NCI-H82 treated with DMSO at 0.1 percent for 48 hours (cell line): ENCODE measurements around the gene CUL2.
A peak's percentile ranks its signal among the peaks of the same experiment; 100 is the strongest.
"Not testable (repeated sequence)": the region's sequence is repeated elsewhere in the genome, so short reads cannot be mapped to it uniquely, and the experiment has no call there.

ENCODE experiments used
- DNase-seq: peaks from one replicate; lab custom pipeline; 2025; ENCODE audit not compliant: unreplicated experiment; lab: John Stamatoyannopoulos, UW

Gene CUL2

DNA sequence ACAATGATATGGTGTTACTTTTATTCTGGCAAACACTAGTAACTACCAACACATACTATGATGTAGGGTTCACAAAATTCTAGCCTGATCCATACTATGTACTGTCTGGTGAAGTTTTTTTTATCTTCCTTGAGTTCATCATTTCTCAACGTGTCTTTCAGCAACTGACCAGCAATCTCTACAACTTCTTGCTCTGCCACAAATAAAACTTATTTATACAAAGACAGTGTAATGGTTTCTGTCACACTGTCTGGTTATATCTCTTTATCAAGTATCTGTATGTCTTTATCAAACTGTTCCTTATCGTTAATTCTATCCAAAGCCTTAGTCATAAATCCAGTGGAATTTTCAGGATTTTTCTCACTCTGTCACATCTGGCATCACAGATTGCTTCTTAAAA is 69.7 kb downstream of the CUL2 start:
- no peak for DNase-seq

DNA sequence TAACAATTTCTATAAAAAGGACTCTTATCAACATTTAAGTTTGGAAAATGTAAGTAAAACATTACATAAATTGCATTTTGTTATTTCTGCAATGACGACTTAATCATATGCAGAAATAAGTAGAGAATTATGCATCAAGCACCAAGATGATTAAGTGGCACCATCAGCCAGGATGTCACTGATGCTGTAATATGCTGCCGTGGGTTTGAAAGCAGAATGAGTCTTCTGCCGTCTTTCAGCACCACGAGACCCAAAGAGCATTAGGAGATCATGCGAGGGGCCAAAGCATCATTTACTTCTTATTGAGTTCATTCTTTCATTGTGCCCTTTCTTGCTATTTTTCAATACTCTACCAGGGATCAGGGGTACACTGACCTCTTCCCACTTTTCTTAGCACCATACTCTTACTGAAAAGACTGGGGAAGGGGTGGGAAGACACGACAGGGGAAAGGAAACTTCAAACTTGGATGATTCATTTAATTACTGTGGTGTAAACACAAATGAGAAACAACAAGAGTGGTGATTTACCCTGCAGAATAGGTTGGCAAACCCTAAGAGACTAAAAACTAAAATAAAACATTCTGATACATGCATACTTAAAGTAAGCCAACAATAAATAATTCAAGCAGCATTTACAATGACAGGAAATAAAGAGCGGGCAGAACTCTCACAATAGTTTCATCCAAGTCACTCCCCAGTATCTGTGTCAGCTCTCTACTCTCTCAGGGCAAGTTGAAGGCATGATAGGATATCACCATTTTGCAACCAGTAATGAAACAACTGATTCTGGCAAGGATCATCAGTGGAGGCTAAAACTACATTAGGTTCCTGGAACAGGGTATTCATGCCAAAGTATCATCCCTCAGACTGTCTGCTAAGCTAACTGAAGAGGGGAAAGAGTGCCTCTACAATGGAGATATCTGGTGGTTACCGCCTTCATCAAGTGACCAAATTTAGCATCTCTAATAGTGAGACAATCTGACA is 70.8 kb downstream of the CUL2 start:
- no peak for DNase-seq

GRCh38 chr10:35017608-35018007 is 72.5 kb downstream of the CUL2 start:
- no peak for DNase-seq

DNA sequence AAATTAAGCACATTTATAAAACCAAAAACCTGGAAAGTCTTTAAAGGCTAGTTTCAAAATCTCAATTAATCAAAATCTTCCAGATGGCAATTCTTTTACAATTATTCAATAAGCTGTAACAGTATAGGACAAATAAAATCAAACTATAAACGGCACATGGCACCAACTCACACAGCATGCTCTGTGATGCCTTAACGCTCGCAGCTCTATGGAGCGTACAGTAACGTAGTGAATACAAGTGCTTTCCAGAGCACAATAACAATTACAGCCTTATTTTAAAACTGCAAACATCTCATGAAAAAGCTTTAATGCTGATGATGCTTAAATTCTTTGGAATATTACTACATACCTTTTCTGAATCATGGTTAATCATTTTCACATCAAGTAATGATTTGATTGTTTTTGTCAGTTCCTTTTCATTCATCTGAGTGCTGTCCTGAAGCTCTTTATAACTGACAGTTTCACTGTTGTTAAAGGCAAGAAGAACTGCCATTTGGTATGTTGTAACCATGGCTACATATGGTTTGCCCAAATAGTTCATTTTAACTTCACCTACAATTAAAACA is 74.2 kb downstream of the CUL2 start:
- DNase-seq, result no peak

DNA sequence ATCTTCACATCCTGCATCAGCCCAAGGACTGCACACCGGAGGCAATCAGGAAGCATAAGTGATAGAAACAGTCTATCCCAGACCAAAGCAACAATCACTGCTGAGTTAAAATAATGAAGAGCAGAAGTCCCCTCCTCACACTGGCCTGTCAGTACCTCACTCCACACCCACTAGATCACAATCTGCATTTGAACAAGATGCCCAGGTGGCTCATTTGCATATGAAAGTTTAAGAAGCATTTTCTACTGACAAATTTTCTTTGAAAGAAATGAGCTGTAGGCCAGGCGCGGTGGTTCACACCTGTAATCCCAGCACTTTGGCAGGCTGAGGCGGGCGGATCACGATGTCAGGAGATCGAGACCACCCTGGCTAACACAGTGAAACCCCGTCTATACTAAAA is 77.4 kb downstream of the CUL2 start:
- DNase-seq, result no peak

DNA sequence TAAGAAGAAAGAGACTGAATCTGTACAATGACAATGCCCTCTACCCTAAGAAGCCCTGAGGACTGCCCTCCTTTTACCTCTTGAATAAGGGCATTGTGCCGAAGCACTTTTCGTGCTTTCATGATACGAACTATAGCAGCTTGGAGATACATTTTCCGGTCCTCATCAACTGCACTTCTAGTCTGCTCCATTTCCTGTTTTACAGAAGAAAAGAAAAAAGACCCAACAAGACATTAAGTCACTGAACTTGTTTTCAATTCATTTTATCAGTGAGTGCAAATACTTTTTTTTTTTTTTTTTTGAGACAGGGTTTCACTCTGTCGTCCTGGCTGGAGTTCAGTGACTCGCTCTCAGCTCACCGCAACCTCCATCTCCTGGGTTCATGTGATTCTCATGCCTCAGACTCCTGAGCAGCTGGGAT is 78.4 kb downstream of the CUL2 start:
- no peak for DNase-seq

DNA sequence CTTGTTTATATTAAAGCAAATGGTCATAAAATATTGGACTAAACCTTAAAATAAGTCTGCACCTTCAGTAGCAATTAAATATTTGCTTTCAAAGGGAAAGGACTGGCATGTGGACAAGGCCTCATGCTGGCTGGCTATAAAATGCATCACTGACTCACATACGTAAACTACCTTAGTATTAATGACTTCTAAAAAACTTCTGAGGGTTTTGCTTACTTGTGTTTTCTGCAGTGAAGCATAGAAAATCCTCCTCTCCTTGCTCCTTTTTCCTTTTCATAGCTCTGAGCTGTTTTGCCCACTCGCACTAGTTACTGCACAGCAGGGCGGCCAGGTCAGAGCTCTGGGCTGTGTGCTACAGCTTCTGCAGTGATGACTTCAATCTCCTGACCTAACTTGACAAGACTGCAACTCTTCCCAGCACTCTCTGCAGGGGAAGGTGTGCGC is 82.3 kb downstream of the CUL2 start:
- no peak for DNase-seq

DNA sequence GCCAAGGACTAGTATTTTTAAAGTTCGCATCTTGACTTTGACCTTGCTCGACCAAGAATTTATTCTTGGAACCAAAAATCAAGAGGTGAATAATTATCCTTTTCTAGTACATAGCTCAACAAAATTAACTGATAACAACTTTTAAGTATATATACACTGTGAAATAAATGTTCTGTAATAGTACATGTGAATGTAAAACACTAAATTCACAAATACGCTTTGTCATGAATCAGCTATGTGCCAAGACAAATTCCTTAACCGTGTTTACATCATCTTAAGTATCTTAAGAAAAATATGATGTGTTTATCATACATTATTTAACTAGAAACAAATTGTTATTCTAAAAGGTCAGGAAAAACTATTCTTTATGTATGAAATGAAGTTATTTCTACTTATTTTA is 83.3 kb downstream of the CUL2 start:
- DNase-seq, result no peak

- DNase-seq, result no peak
Observed at GRCh38 chr10:35005868-35006267, 84.3 kb downstream of the CUL2 start.

DNA sequence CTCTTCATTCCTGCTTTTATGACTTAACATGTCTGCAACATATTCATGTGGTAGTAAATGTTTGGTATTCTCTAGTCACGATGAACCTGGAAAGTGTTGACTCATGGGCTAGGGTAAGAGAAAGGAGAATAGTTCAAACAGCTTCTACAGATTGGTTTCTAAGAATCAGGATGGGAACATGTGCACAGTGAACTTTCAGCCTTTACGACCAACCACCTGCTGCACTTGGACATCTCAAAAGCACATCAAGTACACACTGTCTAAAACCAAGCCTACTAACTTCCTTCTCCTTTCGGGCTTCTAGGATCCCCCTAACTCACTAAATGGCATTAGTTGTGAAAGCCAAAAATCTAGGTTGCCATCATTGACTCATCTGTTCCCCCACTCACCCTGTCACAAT is 85.5 kb downstream of the CUL2 start:
- no peak for DNase-seq

DNA sequence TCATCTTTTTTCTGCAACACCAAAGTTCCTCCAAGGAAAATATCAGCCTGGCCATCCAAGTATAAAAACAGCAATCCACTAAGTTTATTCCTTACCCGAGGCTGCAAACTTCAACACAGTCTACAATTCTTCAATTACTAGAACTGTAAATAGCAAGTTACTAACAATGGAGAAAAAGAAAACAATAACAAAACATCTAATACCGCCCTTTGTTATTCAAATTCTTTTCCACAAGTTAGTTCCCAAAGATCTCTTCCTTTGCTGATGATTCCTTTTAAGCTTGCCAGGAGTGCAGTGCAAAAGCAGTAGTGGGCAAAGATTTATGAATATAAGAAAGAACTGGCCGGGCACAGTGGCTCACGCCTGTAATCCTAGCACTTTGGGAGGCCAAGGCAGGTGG is 86.2 kb downstream of the CUL2 start:
- no peak for DNase-seq

- DNase-seq, result no peak
Observed at GRCh38 chr10:35000936-35001335, 89.2 kb downstream of the CUL2 start.

- no peak for DNase-seq
Observed at GRCh38 chr10:34999532-34999931, 90.6 kb downstream of the CUL2 start.

DNA sequence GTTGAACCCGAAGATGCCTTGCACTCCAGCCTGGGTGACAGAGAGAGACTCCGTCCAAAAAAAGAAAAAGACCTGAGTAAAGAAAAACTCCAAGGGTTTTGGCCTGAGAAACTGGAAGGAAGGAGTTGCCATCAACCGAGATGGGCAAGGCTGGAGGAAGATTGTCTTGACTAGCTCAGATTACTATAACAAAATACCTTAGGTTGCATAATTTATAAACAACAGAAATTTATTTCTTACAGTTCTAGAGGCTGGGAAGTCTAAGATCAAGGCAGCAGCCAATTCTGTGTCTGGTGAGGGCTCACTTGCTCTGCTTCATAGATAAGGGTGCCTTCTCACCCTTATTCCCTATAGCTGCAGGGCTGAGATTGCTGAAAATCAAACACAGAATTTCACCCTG is 91.2 kb downstream of the CUL2 start:
- DNase-seq, result no peak

- no peak for DNase-seq
Observed at GRCh38 chr10:34996843-34997242, 93.3 kb downstream of the CUL2 start.

DNA sequence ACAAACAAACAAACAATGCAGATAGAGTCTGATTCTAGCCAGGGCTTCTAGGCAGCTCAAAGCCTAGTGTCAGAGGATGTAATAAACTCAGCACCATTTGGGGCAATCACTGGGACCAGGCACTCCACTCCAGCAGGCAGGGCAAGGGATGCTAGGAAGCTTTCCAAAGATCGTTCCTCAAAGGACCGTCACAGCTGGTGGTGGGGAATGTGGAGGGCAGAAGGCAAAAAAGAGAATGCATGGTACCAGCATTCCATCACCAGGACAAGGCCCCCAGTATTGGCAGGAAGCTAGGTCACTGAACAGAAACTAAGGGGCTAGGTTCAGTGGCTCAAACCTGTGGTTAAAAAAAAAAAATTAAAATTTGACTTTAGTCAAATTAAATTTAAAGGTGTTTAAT is 94.2 kb downstream of the CUL2 start:
- DNase-seq, result no peak

DNA sequence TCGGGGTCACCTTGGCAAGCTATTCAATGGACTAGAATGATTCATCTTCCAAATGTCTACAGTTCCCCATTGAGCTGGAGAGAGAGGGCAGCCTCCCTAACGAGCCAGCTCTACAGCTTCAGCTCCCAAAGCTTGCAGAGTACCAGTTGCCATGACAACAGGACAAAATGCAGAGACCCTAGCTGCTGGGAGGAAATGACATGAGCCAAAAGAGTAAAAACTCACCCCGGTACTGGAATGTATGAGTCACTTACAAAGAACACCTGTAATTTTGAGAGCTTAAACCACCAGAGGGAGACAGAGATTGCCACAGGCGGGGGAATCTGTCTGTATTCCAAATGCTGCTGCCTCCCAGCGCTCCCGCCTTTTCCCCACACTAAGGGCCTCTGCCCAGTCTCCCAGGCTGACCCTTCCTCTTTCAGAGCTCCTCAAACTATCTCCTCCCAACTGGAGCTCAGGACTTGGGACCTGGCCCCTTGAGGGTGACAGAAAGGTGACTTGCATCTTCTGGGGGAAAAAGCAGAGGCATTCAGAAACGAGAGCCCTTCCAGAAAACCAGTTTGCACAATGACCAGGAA is 95.5 kb downstream of the CUL2 start:
- peak; percentile 6 for DNase-seq

GRCh38 chr10:34993782-34994181 is 96.4 kb downstream of the CUL2 start:
- DNase-seq, result no peak

GRCh38 chr10:34991117-34991516 is 99.0 kb downstream of the CUL2 start:
- DNase-seq, result not testable (repeated sequence)

- DNase-seq, result peak; percentile 36
Observed at GRCh38 chr10:34988397-34989067, 101.6 kb downstream of the CUL2 start.

GRCh38 chr10:34985823-34986222 is 104.3 kb downstream of the CUL2 start:
- DNase-seq, result no peak

DNA sequence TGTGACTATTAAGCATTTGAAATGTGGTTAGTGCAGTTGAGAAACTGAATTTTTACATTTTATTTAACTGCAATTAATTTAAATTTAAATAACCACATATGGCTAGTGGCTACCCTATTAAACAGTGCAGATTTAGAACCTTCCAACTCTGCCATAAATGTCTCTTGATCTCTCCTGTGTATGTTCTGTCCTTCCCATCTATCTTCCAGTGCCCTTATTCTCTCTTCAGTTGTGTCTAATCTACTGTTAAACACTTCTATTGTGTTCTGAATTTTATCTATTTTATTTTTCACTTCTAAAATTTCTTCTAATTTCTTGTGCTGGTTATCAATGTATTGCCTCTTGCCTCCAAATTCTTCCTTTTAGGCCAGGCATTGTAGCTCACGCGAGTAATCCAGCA is 105.0 kb downstream of the CUL2 start:
- no peak for DNase-seq
